IPS-NIHi11 (cell line): ENCODE measurements around the gene FAM53B.

ENCODE experiments used
- DNase-seq: peaks from one replicate; pipeline ENCODE4 v3.0.0; 2012; ENCODE audit warnings: mixed read lengths, low spot score

Gene FAM53B

GRCh38 chr10:124742413-124743190 lies 1.6 kb downstream of the FAM53B start:
- peak; percentile 39 for DNase-seq

DNA sequence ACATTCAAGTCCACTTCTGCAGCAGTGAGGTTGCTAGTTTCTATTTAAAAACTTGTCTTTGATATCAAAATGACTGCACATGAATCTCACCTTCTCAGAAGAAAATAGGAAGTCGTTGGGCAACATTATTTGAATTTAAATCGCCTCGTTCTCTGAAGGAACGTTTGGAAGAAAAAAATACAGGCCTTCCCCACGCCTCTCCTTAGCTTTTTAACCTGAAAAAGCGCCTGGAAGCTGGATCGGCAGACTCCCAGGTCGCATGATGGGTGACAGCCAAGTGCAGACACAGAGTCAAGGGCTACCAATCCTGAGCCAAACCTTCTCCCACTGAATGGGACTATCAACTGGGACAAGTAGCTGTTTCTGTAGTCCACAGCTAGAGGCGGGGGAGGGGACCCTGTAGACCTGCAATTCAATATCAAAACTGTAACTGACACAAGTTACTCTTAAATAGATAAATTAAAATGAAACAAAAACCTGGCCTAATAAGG lies 2.2 kb downstream of the FAM53B start:
- no peak for DNase-seq

DNA sequence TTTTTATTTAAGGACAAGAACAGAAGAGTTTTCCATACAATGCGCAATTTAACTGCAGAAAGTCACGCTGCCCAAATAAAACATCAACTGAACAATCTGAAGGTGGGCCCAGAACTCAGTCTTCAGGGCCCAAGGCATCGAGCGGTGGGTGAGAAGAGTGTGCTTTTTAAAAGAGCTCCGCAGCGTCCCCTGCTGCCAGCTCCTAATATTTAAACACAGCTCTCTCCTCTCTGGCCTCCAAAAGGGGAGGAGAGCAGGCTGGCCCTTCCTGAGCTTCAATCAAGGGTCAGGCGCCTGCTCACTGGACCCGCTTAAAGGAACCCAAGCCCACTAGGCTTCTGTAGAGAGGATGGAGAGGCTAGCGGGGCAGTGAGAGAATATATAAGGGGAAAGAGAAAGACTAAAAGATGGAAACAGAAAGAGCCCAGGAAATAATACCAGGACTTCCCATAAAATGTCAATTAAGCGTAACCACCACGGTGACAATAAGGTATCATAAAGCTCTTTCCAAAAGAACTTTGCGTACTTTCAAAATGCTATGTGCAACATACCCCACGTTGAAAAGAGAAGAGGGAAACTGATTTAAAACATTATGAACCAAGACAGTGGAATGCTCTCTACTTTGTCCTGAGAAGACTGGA lies 2.8 kb downstream of the FAM53B start:
- DNase-seq = peak; percentile 82

- DNase-seq = no peak
Observed at GRCh38 chr10:124740369-124741280, 3.6 kb downstream of the FAM53B start.

GRCh38 chr10:124739986-124740368 lies 4.2 kb downstream of the FAM53B start:
- DNase-seq = no peak

- DNase-seq = no peak
Observed at GRCh38 chr10:124739119-124739921, 4.9 kb downstream of the FAM53B start.

- no peak for DNase-seq
Observed at GRCh38 chr10:124738441-124738840, 5.7 kb downstream of the FAM53B start.

GRCh38 chr10:124737708-124738107 lies 6.5 kb downstream of the FAM53B start:
- no peak for DNase-seq

GRCh38 chr10:124737221-124737620 lies 7.0 kb downstream of the FAM53B start:
- DNase-seq = no peak

DNA sequence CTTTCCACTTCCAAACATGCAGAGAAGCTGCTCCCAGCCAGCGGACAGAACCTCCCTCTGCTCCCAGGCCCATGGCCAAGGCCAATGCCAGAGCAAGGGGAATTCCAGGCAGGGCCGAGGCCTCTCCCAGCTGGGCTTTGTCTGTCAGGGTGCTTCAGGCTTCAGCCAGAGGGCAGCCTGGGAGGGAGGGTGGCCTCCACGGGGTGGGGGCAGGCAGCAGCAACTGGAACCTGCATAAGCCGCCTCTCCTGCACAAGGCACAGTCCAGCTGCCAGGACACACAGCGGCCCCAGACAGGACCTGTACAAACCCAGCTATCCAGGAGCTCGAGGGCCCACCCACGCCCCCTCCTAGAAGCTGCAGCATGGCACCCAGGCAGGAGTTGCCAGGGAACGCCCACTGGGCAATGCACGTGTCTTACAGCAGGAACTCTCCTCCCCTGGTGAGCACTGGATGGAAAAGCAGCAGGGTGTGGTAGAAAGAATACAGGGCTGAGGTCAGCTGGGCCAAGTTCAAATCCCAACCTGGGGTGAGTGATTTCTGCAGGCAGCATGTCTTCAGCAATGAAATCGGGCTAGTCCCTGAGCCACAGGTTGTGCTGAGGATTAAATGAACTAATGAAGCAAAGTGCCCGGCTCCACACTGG lies 7.6 kb downstream of the FAM53B start:
- DNase-seq = peak; percentile 43

DNA sequence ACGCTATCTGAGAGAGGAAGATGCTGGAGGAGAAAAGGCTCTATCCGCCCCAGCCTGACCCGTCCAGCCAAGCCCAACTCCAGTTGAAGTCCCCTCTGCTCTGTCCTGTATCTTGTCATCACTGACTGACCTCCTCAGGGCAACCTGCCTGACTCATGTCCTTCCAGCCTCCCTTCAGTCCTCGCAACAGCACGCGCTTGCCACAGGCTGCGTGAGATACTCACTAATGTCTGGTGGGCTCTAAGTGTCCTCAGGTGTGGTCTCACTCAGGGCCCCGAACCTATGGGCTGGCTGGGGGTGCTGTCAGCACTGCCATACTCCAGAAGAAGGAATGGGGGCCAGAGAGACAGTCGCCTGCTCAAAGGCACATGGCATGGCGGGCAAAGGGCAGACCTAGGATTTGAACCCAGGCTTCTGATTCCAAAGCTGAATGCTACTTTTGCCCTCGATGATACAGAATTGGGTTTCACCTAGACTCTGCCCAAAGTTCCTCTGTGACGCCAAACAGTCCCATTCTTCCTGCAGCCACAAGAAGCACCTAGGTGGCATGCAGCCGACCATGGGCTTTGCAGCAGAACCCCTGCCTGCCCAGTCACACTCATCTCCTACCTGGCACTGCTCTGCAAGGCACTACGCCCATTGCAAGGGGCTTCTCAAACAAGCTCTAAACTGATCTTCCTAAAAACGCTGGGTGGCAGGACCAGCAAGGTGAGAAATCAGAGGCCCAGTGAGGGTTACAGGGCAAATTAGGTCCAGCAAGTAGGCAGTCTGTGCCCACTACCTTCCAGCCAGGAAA lies 8.5 kb downstream of the FAM53B start:
- DNase-seq = no peak

DNA sequence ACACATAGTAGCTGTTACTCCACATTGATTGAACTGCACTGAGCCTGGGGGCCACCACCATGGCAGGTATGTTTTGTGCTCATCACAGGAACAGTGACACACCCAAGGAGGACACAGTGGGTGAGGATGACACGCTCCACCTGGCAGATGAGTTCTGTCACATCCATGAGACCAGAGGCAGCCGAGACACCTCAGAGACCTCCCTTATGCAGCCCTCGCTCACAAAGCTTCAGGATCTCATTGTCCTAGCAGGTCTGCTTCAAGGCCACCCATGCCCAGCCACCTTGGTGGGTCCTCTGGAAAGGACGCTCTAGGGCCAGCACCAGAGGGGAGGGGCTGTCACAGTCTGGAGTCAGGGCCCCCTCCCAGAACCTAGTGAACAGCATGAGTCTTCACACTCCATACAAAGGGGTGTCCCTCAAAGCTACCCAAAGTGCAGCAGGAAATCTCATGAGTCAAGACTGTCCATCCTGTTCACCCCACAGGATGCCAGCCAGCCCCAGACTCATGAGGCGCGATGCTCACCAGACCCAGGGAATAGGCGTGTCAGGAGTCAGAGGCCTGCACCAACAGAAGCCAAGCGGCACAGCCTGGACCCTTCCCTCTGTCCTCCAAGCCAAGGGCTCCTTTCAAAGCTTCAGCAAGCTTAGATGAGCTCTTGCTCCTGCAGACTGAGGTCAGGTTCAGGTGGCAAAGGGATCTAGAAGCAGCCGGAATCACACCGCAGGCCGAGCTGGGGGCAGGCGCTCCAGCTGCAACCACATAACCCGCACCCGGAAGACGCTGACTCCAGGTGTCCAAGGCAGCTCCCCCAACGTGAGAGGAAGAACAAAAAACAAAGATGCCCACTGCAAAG lies 9.6 kb downstream of the FAM53B start:
- no peak for DNase-seq

- DNase-seq = no peak
Observed at GRCh38 chr10:124733571-124734245, 10.5 kb downstream of the FAM53B start.

DNA sequence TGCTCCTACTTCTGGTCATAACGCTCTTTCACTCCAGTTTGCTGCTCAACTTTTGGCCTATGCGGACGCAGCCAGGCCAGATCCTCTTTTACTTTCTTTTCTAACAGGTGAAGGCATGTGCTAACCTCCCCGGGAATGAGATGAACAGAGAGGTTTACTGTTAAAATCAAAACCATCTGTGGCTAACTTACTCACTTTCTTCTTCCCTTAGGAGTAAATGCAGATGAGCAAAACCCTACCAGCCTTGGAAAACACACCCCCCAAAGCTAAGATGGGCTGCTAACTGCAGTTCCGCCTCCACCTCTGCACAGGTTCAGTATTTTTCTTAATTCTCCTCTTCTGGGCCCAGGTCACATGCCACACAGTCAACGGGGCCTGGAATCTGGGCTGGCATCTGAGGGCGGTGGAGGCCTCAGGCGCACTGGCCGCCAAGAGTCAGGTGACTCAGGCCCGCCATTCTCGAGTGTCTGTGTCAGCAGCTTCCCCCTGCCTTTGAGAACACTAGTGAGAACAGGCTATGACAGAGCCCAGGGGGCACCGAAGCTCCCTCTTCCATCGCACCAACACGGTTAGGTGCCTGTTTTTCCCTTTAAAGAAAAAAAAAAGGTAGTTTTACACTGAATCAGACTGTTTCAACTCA lies 11.1 kb downstream of the FAM53B start:
- no peak for DNase-seq

- DNase-seq = no peak
Observed at GRCh38 chr10:124731551-124731950, 12.6 kb downstream of the FAM53B start.

- no peak for DNase-seq
Observed at GRCh38 chr10:124730790-124731189, 13.4 kb downstream of the FAM53B start.

DNA sequence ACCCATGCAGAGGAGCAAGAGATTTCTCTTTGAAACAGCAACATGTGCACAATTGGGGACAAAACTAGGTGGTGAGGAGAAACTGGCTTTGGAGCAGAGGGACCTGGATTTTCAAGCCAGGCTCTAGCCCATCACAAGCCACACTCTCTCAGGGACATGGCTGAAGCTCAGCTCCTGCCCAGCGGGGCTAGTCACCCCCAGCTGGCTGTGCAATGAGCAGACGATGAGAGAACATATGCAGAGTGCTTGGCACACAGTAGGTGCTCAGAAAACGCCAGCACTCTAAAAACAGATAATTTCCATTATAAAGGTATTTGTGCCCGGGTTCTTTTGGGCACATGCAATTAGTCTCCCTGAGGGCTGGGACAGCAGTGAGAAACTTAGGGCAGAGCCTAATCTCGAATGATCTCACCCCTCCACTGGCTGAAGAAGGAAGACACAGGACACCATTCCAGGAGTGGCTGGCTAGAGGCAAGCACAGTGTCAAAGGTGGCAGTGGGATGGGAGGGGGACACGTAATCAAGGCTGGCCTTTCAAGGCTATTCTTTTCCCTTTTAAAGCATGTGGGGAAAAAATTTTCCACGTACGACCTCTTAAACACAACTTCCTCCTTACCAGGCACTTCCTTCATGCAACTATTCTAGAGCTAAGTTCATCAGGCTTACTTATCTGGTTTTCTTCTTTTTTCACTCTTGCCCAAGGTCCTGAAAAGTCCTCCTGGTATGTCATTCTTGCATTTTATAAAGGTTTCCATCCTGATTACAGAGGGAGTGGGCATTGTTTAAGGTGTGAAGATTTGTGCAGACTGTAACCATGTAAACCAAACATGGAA lies 15.1 kb downstream of the FAM53B start:
- DNase-seq = no peak
